GM23338 (cell line): ENCODE data around the gene PLSCR4.

Experiments
- CTCF ChIP-seq, 2 experiments: fragments of 200-600 bp in 1 of 2; sonication (generic) in 1 of 2; conservative IDR thresholded peaks; 2 replicates each; pipeline versions ENCODE4 v1.5.1 to v1.6.1; 2016 to 2017; ENCODE audit warnings: antibody characterized with exemption in 2 of 2, low read depth in 2 of 2, mild to moderate bottlenecking in 2 of 2, moderate library complexity in 1 of 2
- ETS1 ChIP-seq: IDR thresholded peaks from 2 replicates; pipeline ENCODE4 v1.6.1; 2016; ENCODE audit warnings: antibody characterized with exemption
- EZH2 ChIP-seq: fragments of 200-600 bp; sonication (generic); IDR thresholded peaks from one replicate; pipeline ENCODE4 v1.8.0; 2017; ENCODE audit warnings: antibody characterized with exemption, mild to moderate bottlenecking, low read depth; ENCODE audit not compliant: unreplicated experiment
- EZH2phosphoT487 ChIP-seq: fragments of 200-600 bp; sonication (generic); IDR thresholded peaks from one replicate; pipeline ENCODE4 v1.8.1; 2018; ENCODE audit warnings: antibody characterized with exemption; ENCODE audit not compliant: unreplicated experiment
- NANOG ChIP-seq: IDR thresholded peaks from 2 replicates; pipeline ENCODE4 v1.6.1; 2016; ENCODE audit warnings: antibody characterized with exemption, borderline replicate concordance
- POLR2AphosphoS5 ChIP-seq: IDR thresholded peaks from 2 replicates; pipeline ENCODE4 v1.6.1; 2016; ENCODE audit warnings: antibody characterized with exemption, low read depth
- REST ChIP-seq: IDR thresholded peaks from one replicate; pipeline ENCODE4 v1.6.1; 2018; ENCODE audit warnings: antibody characterized with exemption; ENCODE audit not compliant: unreplicated experiment
- STAT1 ChIP-seq: IDR thresholded peaks from one replicate; pipeline ENCODE4 v1.6.1; 2016; ENCODE audit warnings: antibody characterized with exemption; ENCODE audit not compliant: unreplicated experiment

GRCh38 chr3:146196789-146197188 lies 54.1 kb downstream of the PLSCR4 start:
- TF ChIP-seq POLR2AphosphoS5 (no peak), ETS1 (no peak), CTCF (conservative IDR thresholded peaks at IDR 0.05; ENCODE audit: low read depth in 2 of 2) (no peak), EZH2phosphoT487 (no peak), REST (no peak), NANOG (no peak), STAT1 (no peak), EZH2 (no peak)
